Measurements from ENCODE around the gene PEX14. TPM values are rescaled to one million over a fixed set of nuclear protein-coding genes. Genes with fewer than 3 reads are reported as not detected.

The PEX14 gene
- total RNA-seq, 6 experiments from 2014 or later = 23.1 to 28.4 (median 26.0) TPM

DNA sequence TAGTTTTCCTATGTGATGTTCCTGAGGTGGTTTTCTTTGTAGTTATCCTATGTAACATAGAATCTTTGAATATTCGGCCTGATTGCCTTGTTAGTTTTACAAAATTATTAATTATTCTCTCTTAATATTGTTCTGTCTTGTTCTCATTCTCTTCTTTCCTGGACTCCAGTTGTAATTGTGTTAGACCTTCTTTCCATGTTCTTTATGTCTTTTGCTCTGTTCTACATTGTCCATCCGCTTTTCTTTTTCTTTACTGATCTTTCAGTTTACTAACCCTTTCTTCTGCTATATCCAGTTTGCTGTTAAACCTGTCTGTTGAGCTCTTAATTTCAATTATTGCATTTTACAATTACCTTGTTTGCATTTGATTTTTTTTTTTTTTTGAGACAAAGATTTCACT lies 89.3 kb downstream of the PEX14 start:
- Mint-ChIP-seq H3K4me3 (no peak overlapping the region), H3K4me1 (ENCODE audit: low read depth) (peaks cover 17% of the 10 kb centered on the region), H3K27ac (no peak overlapping the region), H3K9me3 (peaks cover 15% of the 10 kb centered on the region), H3K27me3 (ENCODE audit: insufficient read depth) (no peaks in the 10 kb centered on the region; the same call in 1 of the 2 replicates), H3K36me3 (ENCODE audit: low read depth) (peaks cover 24% of the 10 kb centered on the region)
- TF ChIP-seq CTCF (IDR thresholded peaks at IDR 0.05) = no peak
- no peak for DNase-seq

GRCh38 chr1:10569531-10569930 lies 94.8 kb downstream of the PEX14 start:
- H3K36me3 Mint-ChIP-seq (ENCODE audit: low read depth) = peaks cover 21% of the 10 kb centered on the region
- no peaks in the 10 kb centered on the region; the same call in 1 of the 2 replicates for H3K27me3 Mint-ChIP-seq (ENCODE audit: insufficient read depth)
- TF ChIP-seq CTCF (IDR thresholded peaks at IDR 0.05) = no peak
- no peak for DNase-seq
- no peak overlapping the region for H3K4me3 Mint-ChIP-seq
- no peak overlapping the region for H3K27ac Mint-ChIP-seq
- H3K4me1 Mint-ChIP-seq (ENCODE audit: low read depth) = peaks cover 17% of the 10 kb centered on the region
- H3K9me3 Mint-ChIP-seq = peaks cover 1% of the 10 kb centered on the region

DNA sequence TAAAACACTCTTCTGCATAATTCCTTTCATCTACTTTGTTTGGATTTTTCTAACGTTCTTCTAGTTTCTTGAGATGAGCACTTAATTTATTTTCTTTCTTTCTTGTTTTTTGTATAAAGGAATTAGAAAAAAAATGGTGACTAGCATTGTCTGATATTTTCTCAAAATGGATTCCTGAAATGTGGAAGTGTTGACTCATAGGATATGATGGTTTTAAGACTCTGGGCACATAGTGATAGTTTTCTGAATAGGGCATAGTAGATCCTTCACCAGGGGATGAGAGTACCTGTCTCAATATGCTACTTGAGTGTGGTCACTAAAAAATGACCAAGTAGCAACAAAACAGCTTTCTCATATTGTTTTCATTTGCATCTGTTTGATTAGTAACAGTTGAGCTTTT lies 100.9 kb downstream of the PEX14 start:
- H3K4me3 Mint-ChIP-seq = peak overlapping the region; percentile 75
- no peak for TF ChIP-seq CTCF (IDR thresholded peaks at IDR 0.05)
- peak; percentile 61 for DNase-seq
- peaks cover 48% of the 10 kb centered on the region for H3K4me1 Mint-ChIP-seq (ENCODE audit: low read depth)
- H3K27me3 Mint-ChIP-seq (ENCODE audit: insufficient read depth) = no peaks in the 10 kb centered on the region; the same call in 1 of the 2 replicates
- H3K36me3 Mint-ChIP-seq (ENCODE audit: low read depth) = peaks cover 22% of the 10 kb centered on the region
- peak overlapping the region; percentile 84 for H3K27ac Mint-ChIP-seq
- H3K9me3 Mint-ChIP-seq = no peaks in the 10 kb centered on the region; the same call in none of the 2 replicates

DNA sequence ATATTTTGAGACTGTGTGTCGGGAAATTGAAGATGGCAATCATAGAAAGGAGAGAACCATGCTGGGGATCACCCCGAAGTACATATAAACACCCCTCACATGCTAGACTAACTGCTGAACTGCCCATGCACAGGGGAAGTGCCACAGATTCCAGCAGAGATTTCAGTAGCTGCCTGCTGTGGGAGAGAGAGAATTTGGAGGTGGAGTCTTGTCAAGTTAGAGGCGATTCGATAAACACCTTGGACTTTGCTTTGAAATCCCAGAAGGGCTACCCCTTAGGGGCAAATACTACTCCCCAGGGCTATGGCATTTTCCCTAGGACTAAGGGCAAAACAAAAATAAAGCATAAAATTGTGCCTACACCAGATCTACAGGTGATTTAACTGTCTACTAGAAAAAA lies 103.3 kb downstream of the PEX14 start:
- Mint-ChIP-seq H3K4me3 (no peak overlapping the region), H3K27ac (no peak overlapping the region), H3K9me3 (no peaks in the 10 kb centered on the region; the same call in 1 of the 2 replicates), H3K36me3 (ENCODE audit: low read depth) (peaks cover 19% of the 10 kb centered on the region), H3K27me3 (ENCODE audit: insufficient read depth) (peaks cover 2% of the 10 kb centered on the region; the same call in 1 of the 2 replicates), H3K4me1 (ENCODE audit: low read depth) (peaks cover 46% of the 10 kb centered on the region)
- DNase-seq = no peak
- TF ChIP-seq CTCF (IDR thresholded peaks at IDR 0.05) = no peak

DNA sequence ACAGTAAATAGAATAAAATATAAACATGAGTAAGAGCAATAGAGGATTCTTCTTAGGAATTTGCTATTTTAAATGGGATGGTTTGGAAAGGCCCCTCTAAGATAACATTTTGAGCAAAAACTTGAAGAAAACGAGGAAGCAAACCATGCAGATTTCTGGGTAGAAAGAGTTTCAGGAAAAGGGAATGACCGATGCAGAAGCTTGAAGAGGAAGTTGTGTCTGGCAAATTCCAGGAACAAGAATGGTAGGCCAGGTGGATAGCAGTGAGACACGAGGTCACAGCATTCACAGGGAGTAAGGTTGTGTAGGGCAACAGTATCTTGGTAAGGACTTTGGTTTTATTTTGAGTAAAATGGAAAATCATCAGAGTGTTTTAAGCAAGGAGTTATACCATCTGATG lies 108.9 kb downstream of the PEX14 start:
- H3K27ac Mint-ChIP-seq = no peak overlapping the region
- H3K36me3 Mint-ChIP-seq (ENCODE audit: low read depth) = peaks cover 22% of the 10 kb centered on the region
- H3K27me3 Mint-ChIP-seq (ENCODE audit: insufficient read depth) = peaks cover 3% of the 10 kb centered on the region

More for the DNA sequence above, 108.9 kb downstream of the PEX14 start:
- Mint-ChIP-seq H3K4me1 (ENCODE audit: low read depth) (peaks cover 13% of the 10 kb centered on the region), H3K4me3 (no peak overlapping the region), H3K9me3 (no peaks in the 10 kb centered on the region; the same call in 1 of the 2 replicates)
- TF ChIP-seq CTCF (IDR thresholded peaks at IDR 0.05) = no peak
- no peak for DNase-seq

Measured in HFFc6 (cell line).